GM12878 (cell line): Measurements from ENCODE around the gene PSMB7. TPM values are rescaled to one million over a fixed set of nuclear protein-coding genes. Genes with fewer than 3 reads are reported as not detected.

ENCODE experiments used
- ATAC-seq: fragments of 200-7000 bp; cut with Tn5 transposase; 3 replicates; pipeline ENCODE4 v1.9.1; 2020; ENCODE audit warnings: mild to moderate bottlenecking, moderate library complexity
- BruUV-seq: library from RNA; stranded (reverse); fragments of 400-500 nt; replicated peaks from 2 replicates; lab custom pipeline; 2021; lab: Mats Ljungman, UMichigan
- CTCF ChIA-PET: fragments of 300-600 bp; sonication (Branson Sonifier 250); formaldehyde crosslinking; extraction: SDS; loops from one replicate; lab custom pipeline; 2021; ENCODE audit warnings: inconsistent platforms; lab: Yijun Ruan, JAX
- POLR2A ChIA-PET: fragments of 350-600 bp; formaldehyde crosslinking; extraction: SDS; loops from one replicate; lab custom pipeline; 2021; ENCODE audit warnings: inconsistent platforms; lab: Charles Lee
- RAD21 ChIA-PET: fragments of 300-600 bp; sonication (Branson Sonifier 250); formaldehyde crosslinking; loops from one replicate; lab custom pipeline; 2023; ENCODE audit warnings: antibody characterized with exemption; ENCODE audit not compliant: unreplicated experiment; lab: Charles Lee
- SMC1A ChIA-PET: fragments of 300-600 bp; sonication (Branson Sonifier 250); formaldehyde crosslinking; loops from one replicate; lab custom pipeline; 2023; ENCODE audit not compliant: unreplicated experiment, uncharacterized antibody; lab: Charles Lee
- DNase-seq: peaks from one replicate; pipeline ENCODE4 v3.0.0-alpha.2; 2011; ENCODE audit warnings: low read depth, low spot score
- FAIRE-seq: peaks from 3 replicates; lab custom pipeline; 2011; peaks lifted over from hg19 to GRCh38; lab: Jason Lieb, UNC
- H2AFZ ChIP-seq: 2 replicates; pipeline ENCODE4 v1.6.0; 2011; ENCODE audit warnings: low read depth, low read length, control low read depth; ENCODE audit not compliant: control insufficient read depth
- H3K27ac ChIP-seq: 2 replicates; pipeline ENCODE4 v1.5.1; 2011; ENCODE audit warnings: control low read depth; ENCODE audit not compliant: control insufficient read depth, insufficient read depth
- H3K27me3 ChIP-seq, 2 experiments: replicated peaks in 1 of 2; 2 replicates each; pipeline versions ENCODE4 v1.6.0 to v1.6.1; 2011; ENCODE audit warnings: low read length in 1 of 2; ENCODE audit not compliant: control insufficient read depth in 2 of 2, insufficient read depth in 2 of 2
- H3K36me3 ChIP-seq, 2 experiments: 2 replicates each; pipeline ENCODE4 v1.5.1; 2011; ENCODE audit warnings: low read length in 1 of 2; ENCODE audit not compliant: control insufficient read depth in 2 of 2, insufficient read depth in 2 of 2
- H3K4me1 ChIP-seq: 2 replicates; pipeline ENCODE4 v1.6.1; 2011; ENCODE audit warnings: mild to moderate bottlenecking, low read length, moderate library complexity, mixed read lengths; ENCODE audit not compliant: control insufficient read depth, insufficient read depth
- H3K4me2 ChIP-seq: 2 replicates; pipeline ENCODE4 v1.6.0; 2011; ENCODE audit warnings: control low read depth; ENCODE audit not compliant: control insufficient read depth, insufficient read depth
- H3K4me3 ChIP-seq: fragments of 200-600 bp; sonication (generic); 2 replicates; pipeline ENCODE4 v1.5.1; 2016
- H3K79me2 ChIP-seq: 2 replicates; pipeline ENCODE4 v1.6.0; 2011; ENCODE audit warnings: low read length; ENCODE audit not compliant: control insufficient read depth, insufficient read depth
- H3K9ac ChIP-seq: 2 replicates; pipeline ENCODE4 v1.8.0; 2011; ENCODE audit warnings: low read length, control low read depth, mixed read lengths; ENCODE audit not compliant: control insufficient read depth, insufficient read depth
- H3K9me3 ChIP-seq: replicated peaks from 3 replicates; pipeline ENCODE4 v1.5.1; 2011; ENCODE audit warnings: mild to moderate bottlenecking, low read length; ENCODE audit not compliant: control insufficient read depth, insufficient read depth
- H4K20me1 ChIP-seq: 2 replicates; pipeline ENCODE4 v1.6.0; 2011; ENCODE audit not compliant: control insufficient read depth, insufficient read depth
- ATF7 ChIP-seq: fragments of 450-650 bp; IDR thresholded peaks from 2 replicates; pipeline ENCODE4 v1.6.1; 2016; ENCODE audit warnings: low read depth, mild to moderate bottlenecking
- CREB1 ChIP-seq: IDR thresholded peaks from 2 replicates; pipeline ENCODE4 v1.6.1; 2012; ENCODE audit warnings: low read depth, mild to moderate bottlenecking, inconsistent platforms
- HDGF ChIP-seq: fragments of 450-650 bp; IDR thresholded peaks from 2 replicates; pipeline ENCODE4 v1.6.1; 2016; ENCODE audit warnings: antibody characterized with exemption
- IKZF1 ChIP-seq: fragments of 450-650 bp; conservative IDR thresholded peaks from 2 replicates; pipeline ENCODE4 v1.6.1; 2017; ENCODE audit warnings: antibody characterized with exemption, mild to moderate bottlenecking
- LARP7 ChIP-seq: fragments of 450-650 bp; IDR thresholded peaks from 2 replicates; pipeline ENCODE4 v1.6.1; 2017; ENCODE audit warnings: mild to moderate bottlenecking
- POLR2A ChIP-seq: IDR thresholded peaks from 2 replicates; pipeline ENCODE4 v1.6.1; 2011; ENCODE audit warnings: low read depth, mild to moderate bottlenecking, low read length
- POLR2AphosphoS2 ChIP-seq: IDR thresholded peaks from 2 replicates; pipeline ENCODE4 v1.6.1; 2011; ENCODE audit warnings: low read depth, mild to moderate bottlenecking, low read length, improper control_type of control experiment, moderate library complexity
- POLR2AphosphoS5 ChIP-seq: IDR thresholded peaks from 2 replicates; pipeline ENCODE4 v1.6.1; 2011; ENCODE audit warnings: mild to moderate bottlenecking, low read length, inconsistent platforms
- RELA ChIP-seq: fragments of 450-650 bp; IDR thresholded peaks from 2 replicates; pipeline ENCODE4 v1.8.0; 2014; ENCODE audit warnings: borderline replicate concordance; ENCODE audit not compliant: partially characterized antibody
- RUNX3 ChIP-seq: IDR thresholded peaks from 2 replicates; pipeline ENCODE4 v1.6.1; 2012; ENCODE audit warnings: low read length, inconsistent platforms
- WRNIP1 ChIP-seq: IDR thresholded peaks from 2 replicates; pipeline ENCODE4 v1.6.1; 2011; ENCODE audit warnings: low read depth, low read length, improper control_type of control experiment, borderline replicate concordance
- WGBS: methylation state at CpG from one replicate; pipeline ENCODE4 v1.1.6; 2016; ENCODE audit warnings: low lambda C conversion rate; ENCODE audit not compliant: insufficient replicate concordance, insufficient coverage; ENCODE audit errors: missing lambda C conversion rate; 5-methylcytosine and 5-hydroxymethylcytosine counted together
- in situ Hi-C: fragments of 300-500 bp; cut with MboI; formaldehyde crosslinking; loops from 9 replicates; pipeline ENCODE4 v1.14.3; 2018; ENCODE audit warnings: mixed read lengths
- intact Hi-C: fragments of 100-400 bp; cut with micrococcal nuclease; formaldehyde crosslinking; loops from one replicate; pipeline ENCODE4 v1.14.2; 2022; ENCODE audit not compliant: unreplicated experiment
- polyA plus RNA-seq, 11 experiments: library from polyadenylated mRNA; depleted of rRNA in 4 of 11; unstranded in 6 of 11; stranded (reverse) in 5 of 11; fragments of >200 nt; fragmentation: Nextera tagmentation in 4 of 11; fragmentation: Illumina TruSeq in 1 of 11; extraction: Ambion mirVana in 4 of 11; extraction: Trizol in 1 of 11; gene quantifications; 1 replicate in 1 of 11; 2 replicates in 10 of 11; pipeline versions ENCODE4 v1.2.1 to v1.2.3, GENCODE V29; 2011 to 2016; ENCODE audit warnings: inconsistent platforms in 2 of 11, missing spikeins in 2 of 11, low read depth in 1 of 11
- total RNA-seq, 4 experiments: library from RNA; depleted of rRNA in 3 of 4; stranded (reverse); fragments of >200 nt in 3 of 4; fragmentation: Illumina TruSeq in 1 of 4; extraction: Trizol in 1 of 4; gene quantifications; 2 replicates each; pipeline versions ENCODE4 v1.2.1 to v1.2.3, GENCODE V29; 2013 to 2021
- TF ChIP-seq, protein P1 (sequence below): IDR thresholded peaks from 2 replicates; pipeline ENCODE4 v1.6.1; 2011; ENCODE audit warnings: mild to moderate bottlenecking, low read depth, low read length, moderate library complexity; ENCODE audit not compliant: insufficient replicate concordance
- TF ChIP-seq, protein P2 (sequence below): IDR thresholded peaks from 2 replicates; pipeline ENCODE4 v1.6.1; 2012; ENCODE audit warnings: low read depth, low read length, improper control_type of control experiment
- TF ChIP-seq, protein P3 (sequence below): IDR thresholded peaks from 2 replicates; pipeline ENCODE4 v1.6.1; 2011; ENCODE audit warnings: borderline replicate concordance, low read depth, mild to moderate bottlenecking, moderate library complexity, low read length; ENCODE audit not compliant: insufficient read depth, poor library complexity, severe bottlenecking

The PSMB7 gene
- total and polyA plus RNA-seq, 10 of the 15 experiments (the other 5 are each of a cell fraction or from before 2014, with no cell fraction given): 174 to 564 (median 268) TPM

DNA sequence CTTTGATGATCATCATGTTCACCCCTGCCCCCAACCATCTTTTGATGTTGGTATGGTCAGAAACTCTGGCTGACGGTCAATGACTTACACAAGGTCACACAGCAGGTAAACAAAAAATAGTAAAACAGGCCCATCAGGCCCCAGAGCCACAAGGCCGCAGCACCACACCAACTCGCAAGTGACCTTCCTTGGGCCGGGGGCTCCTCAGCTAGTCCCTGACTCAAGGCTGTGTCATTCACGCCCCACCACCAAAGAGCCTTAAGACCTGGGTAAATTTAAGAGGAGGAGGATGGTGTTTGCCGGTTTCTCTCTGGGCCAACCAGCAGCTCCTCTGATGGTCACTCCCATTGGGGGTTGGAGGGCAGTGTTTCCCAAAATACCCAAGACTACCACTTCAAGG lies 55.8 kb downstream of the PSMB7 start:
- H3K4me2 ChIP-seq: no peak overlapping the region
- TF ChIP-seq CREB1 (no peak), POLR2AphosphoS2 (peak; percentile 49; the same call in 1 of the 2 replicates), IKZF1 (no peak), HDGF (no peak), POLR2AphosphoS5 (peak; percentile 48; the same call in 1 of the 2 replicates), RELA (no peak), RUNX3 (no peak), LARP7 (no peak), ATF7 (no peak), WRNIP1 (no peak), POLR2A (peak; percentile 25; the same call in 1 of the 2 replicates)
- TF ChIP-seq, protein P1, sequence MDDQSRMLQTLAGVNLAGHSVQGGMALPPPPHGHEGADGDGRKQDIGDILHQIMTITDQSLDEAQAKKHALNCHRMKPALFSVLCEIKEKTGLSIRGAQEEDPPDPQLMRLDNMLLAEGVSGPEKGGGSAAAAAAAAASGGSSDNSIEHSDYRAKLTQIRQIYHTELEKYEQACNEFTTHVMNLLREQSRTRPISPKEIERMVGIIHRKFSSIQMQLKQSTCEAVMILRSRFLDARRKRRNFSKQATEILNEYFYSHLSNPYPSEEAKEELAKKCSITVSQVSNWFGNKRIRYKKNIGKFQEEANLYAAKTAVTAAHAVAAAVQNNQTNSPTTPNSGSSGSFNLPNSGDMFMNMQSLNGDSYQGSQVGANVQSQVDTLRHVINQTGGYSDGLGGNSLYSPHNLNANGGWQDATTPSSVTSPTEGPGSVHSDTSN: no peak
- TF ChIP-seq, protein P2, sequence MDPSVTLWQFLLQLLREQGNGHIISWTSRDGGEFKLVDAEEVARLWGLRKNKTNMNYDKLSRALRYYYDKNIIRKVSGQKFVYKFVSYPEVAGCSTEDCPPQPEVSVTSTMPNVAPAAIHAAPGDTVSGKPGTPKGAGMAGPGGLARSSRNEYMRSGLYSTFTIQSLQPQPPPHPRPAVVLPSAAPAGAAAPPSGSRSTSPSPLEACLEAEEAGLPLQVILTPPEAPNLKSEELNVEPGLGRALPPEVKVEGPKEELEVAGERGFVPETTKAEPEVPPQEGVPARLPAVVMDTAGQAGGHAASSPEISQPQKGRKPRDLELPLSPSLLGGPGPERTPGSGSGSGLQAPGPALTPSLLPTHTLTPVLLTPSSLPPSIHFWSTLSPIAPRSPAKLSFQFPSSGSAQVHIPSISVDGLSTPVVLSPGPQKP: no peak
- TF ChIP-seq, protein P3, sequence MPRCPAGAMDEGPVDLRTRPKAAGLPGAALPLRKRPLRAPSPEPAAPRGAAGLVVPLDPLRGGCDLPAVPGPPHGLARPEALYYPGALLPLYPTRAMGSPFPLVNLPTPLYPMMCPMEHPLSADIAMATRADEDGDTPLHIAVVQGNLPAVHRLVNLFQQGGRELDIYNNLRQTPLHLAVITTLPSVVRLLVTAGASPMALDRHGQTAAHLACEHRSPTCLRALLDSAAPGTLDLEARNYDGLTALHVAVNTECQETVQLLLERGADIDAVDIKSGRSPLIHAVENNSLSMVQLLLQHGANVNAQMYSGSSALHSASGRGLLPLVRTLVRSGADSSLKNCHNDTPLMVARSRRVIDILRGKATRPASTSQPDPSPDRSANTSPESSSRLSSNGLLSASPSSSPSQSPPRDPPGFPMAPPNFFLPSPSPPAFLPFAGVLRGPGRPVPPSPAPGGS: no peak
- 98% methylated on average over 6 of the region's 6 CpGs for WGBS
- RAD21 ChIA-PET: no interaction called here
- CTCF ChIA-PET: no interaction called here
- intact Hi-C loops: loop anchor here (10.0 kb wide), 2 partner anchors 235 to 395 kb away; no protein-coding TSS in a partner anchor
- FAIRE-seq (no peak), ATAC-seq (no peak), DNase-seq (no peak)
- H3K4me1 ChIP-seq: no peaks in the 10 kb centered on the region
- no peaks in the 10 kb centered on the region for H3K9me3 ChIP-seq
- POLR2A ChIA-PET: no interaction called here
- no peak overlapping the region for H3K27ac ChIP-seq
- no peaks in the 10 kb centered on the region for H3K27me3 ChIP-seq
- BruUV-seq: no TSS peak
- in situ Hi-C loops: no loop called here
- no peak overlapping the region for H3K4me3 ChIP-seq
- SMC1A ChIA-PET: interaction anchor here (0.6 kb wide), 1 partner anchor 236 kb away, joined by 3 read pairs; no protein-coding TSS in a partner anchor
- peaks cover 14 to 18% of the 10 kb centered on the region in 2 experiments; a peak in 3 of 4 replicates for H3K36me3 ChIP-seq
- H4K20me1 ChIP-seq: 0 out of 2 replicates have a peak, but pooled peaks cover 17% of the 10 kb centered on the region
- H2AFZ ChIP-seq: no peak overlapping the region
- no peak overlapping the region for H3K9ac ChIP-seq
- H3K79me2 ChIP-seq: peaks cover 3% of the 10 kb centered on the region
